Fibroblast of lung (primary cell): ENCODE measurements around the gene WDR45B. TPM values are rescaled to one million over a fixed set of nuclear protein-coding genes. Genes with fewer than 3 reads are reported as not detected.
A peak's percentile ranks its signal among the peaks of the same experiment; 100 is the strongest.

Source experiments
- DNase-seq, 2 donors: peaks; one replicate each; pipeline versions ENCODE4 v3.0.0 to v3.0.0-alpha.2; 2010; ENCODE audit warnings: low read depth in 2 of 2
- H2AFZ ChIP-seq: 2 replicates; pipeline ENCODE4 v1.5.1; 2012; ENCODE audit warnings: low read length, control low read depth, inconsistent platforms
- H3K27ac ChIP-seq: 2 replicates; pipeline ENCODE4 v1.5.1; 2011; ENCODE audit warnings: low read length, control low read depth; ENCODE audit not compliant: insufficient read depth
- H3K27me3 ChIP-seq: 2 replicates; pipeline ENCODE4 v1.5.1; 2011; ENCODE audit warnings: mild to moderate bottlenecking, low read length; ENCODE audit not compliant: control insufficient read depth, insufficient read depth
- H3K36me3 ChIP-seq: 2 replicates; pipeline ENCODE4 v1.5.1; 2011; ENCODE audit warnings: low read length; ENCODE audit not compliant: control insufficient read depth, insufficient read depth
- H3K4me1 ChIP-seq: 2 replicates; pipeline ENCODE4 v1.5.1; 2011; ENCODE audit warnings: low read length; ENCODE audit not compliant: control insufficient read depth, insufficient read depth; ENCODE audit errors: extremely low read depth
- H3K4me2 ChIP-seq: 2 replicates; pipeline ENCODE4 v1.5.1; 2011; ENCODE audit warnings: low read length, control low read depth; ENCODE audit not compliant: insufficient read depth; ENCODE audit errors: extremely low read depth
- H3K4me3 ChIP-seq, 4 experiments: fragments of 200-600 bp in 1 of 4; sonication (generic) in 1 of 4; replicated peaks in 1 of 4; 2 replicates each; pipeline ENCODE4 v1.5.1; 2011 to 2016; ENCODE audit warnings: low read length in 4 of 4, low read depth in 3 of 4, mild to moderate bottlenecking in 3 of 4, control low read depth in 2 of 4, inconsistent platforms in 1 of 4, mixed read lengths in 1 of 4; ENCODE audit not compliant: insufficient read depth in 1 of 4; ENCODE audit errors: control extremely low read depth in 1 of 4
- H3K79me2 ChIP-seq: 2 replicates; pipeline ENCODE4 v1.5.1; 2012; ENCODE audit warnings: mild to moderate bottlenecking, low read length, inconsistent platforms; ENCODE audit not compliant: control insufficient read depth, insufficient read depth
- H3K9ac ChIP-seq: 2 replicates; pipeline ENCODE4 v1.5.1; 2011; ENCODE audit warnings: mild to moderate bottlenecking, low read length, control low read depth; ENCODE audit not compliant: insufficient read depth
- H3K9me3 ChIP-seq: 2 replicates; pipeline ENCODE4 v1.5.1; 2012; ENCODE audit warnings: low read depth, low read length; ENCODE audit not compliant: control insufficient read depth, insufficient read depth
- H4K20me1 ChIP-seq: 2 replicates; pipeline ENCODE4 v1.5.1; 2011; ENCODE audit warnings: low read length; ENCODE audit not compliant: control insufficient read depth, insufficient read depth; ENCODE audit errors: extremely low read depth
- EZH2 ChIP-seq: IDR thresholded peaks from 2 replicates; pipeline ENCODE4 v1.5.1; 2012; ENCODE audit warnings: low read length, control low read depth, mild to moderate bottlenecking; ENCODE audit errors: missing control alignments
- polyA plus RNA-seq, 2 donors: library from polyadenylated mRNA; depleted of rRNA in 1 of 2; stranded (reverse) in 1 of 2; unstranded in 1 of 2; fragments of >200 nt; gene quantifications; 2 replicates each; pipeline ENCODE4 v1.2.1, GENCODE V29; 2011 to 2012; ENCODE audit warnings: missing spikeins in 1 of 2
- total RNA-seq: library from RNA; depleted of rRNA; stranded (reverse); fragments of >200 nt; gene quantifications from 2 replicates; pipeline ENCODE4 v1.2.1, GENCODE V29; 2014
- TF ChIP-seq, protein P1 (sequence below), 2 donors: IDR thresholded peaks in 1 of 2; conservative IDR thresholded peaks in 1 of 2; 1 replicate in 1 of 2; 2 replicates in 1 of 2; pipeline ENCODE4 v1.5.1; 2011 to 2012; ENCODE audit warnings: low read length in 2 of 2, control low read depth in 1 of 2, inconsistent platforms in 1 of 2, low read depth in 1 of 2, mild to moderate bottlenecking in 1 of 2

Gene WDR45B
- total and polyA plus RNA-seq, 2 donors (not counting 1 experiment from before 2014, with no cell fraction given): 66.2 to 95.2 TPM

- Histone ChIP-seq H3K4me2 (no peak overlapping the region), H4K20me1 (no peaks in the 10 kb centered on the region), H3K36me3 (peaks cover 9% of the 10 kb centered on the region), H3K27ac (peak overlapping the region; percentile 6), H3K9ac (no peak overlapping the region), H3K9me3 (no peaks in the 10 kb centered on the region), H3K4me3 (no peak overlapping the region), H3K27me3 (no peaks in the 10 kb centered on the region), H3K4me1 (peaks cover 8% of the 10 kb centered on the region), H3K79me2 (peaks cover 2% of the 10 kb centered on the region), H2AFZ (no peak overlapping the region)
- peak in 1 of 2 donors; percentile 6 for DNase-seq
- TF ChIP-seq, protein P1, sequence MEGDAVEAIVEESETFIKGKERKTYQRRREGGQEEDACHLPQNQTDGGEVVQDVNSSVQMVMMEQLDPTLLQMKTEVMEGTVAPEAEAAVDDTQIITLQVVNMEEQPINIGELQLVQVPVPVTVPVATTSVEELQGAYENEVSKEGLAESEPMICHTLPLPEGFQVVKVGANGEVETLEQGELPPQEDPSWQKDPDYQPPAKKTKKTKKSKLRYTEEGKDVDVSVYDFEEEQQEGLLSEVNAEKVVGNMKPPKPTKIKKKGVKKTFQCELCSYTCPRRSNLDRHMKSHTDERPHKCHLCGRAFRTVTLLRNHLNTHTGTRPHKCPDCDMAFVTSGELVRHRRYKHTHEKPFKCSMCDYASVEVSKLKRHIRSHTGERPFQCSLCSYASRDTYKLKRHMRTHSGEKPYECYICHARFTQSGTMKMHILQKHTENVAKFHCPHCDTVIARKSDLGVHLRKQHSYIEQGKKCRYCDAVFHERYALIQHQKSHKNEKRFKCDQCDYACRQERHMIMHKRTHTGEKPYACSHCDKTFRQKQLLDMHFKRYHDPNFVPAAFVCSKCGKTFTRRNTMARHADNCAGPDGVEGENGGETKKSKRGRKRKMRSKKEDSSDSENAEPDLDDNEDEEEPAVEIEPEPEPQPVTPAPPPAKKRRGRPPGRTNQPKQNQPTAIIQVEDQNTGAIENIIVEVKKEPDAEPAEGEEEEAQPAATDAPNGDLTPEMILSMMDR (conservative IDR thresholded peaks at IDR 0.05 in 1 of 2, IDR thresholded peaks at IDR 0.05 in 1 of 2; ENCODE audit: low read depth in 1 of 2, low read length in 2 of 2): no peak
- TF ChIP-seq EZH2: no peak
These were observed 55.9 kb downstream of the WDR45B start for GRCh38 chr17:82592289-82592766.

- Histone ChIP-seq H3K9me3 (no peaks in the 10 kb centered on the region), H4K20me1 (no peaks in the 10 kb centered on the region), H3K4me2 (no peak overlapping the region), H3K9ac (no peak overlapping the region), H3K27ac (no peak overlapping the region), H3K36me3 (peaks cover 8% of the 10 kb centered on the region), H3K4me1 (peaks cover 8% of the 10 kb centered on the region), H3K4me3 (no peak overlapping the region), H2AFZ (no peak overlapping the region), H3K79me2 (peaks cover 2% of the 10 kb centered on the region), H3K27me3 (no peaks in the 10 kb centered on the region)
- no peak for DNase-seq
- no peak for TF ChIP-seq EZH2
These were observed 57.2 kb downstream of the WDR45B start for GRCh38 chr17:82590881-82591539.

DNA sequence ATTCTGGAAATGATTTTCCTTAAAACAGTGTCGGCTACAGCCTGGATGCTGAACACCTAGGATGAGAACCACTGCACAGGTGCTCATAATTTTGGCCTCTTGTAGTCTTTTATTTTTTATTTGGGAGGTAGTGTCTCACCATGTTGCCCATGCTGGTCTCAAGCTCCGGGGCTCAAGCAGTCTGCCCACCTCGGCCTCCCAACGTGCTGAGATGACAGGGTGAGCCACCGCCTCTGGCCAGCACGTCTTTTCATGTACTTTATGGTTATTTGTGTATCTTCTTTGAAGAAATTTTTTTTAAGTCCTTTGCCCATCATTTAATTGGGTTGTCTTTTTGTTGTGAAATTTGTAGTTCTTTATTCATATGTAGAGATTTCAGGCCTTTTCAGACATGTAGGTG is 58.0 kb downstream of the WDR45B start:
- no peak overlapping the region for H3K4me2 ChIP-seq
- no peaks in the 10 kb centered on the region for H3K27me3 ChIP-seq
- peaks cover 2% of the 10 kb centered on the region for H3K79me2 ChIP-seq
- no peaks in the 10 kb centered on the region for H3K9me3 ChIP-seq
- no peaks in the 10 kb centered on the region for H4K20me1 ChIP-seq
- no peak overlapping the region for H3K4me3 ChIP-seq
- TF ChIP-seq EZH2: no peak
- TF ChIP-seq, protein P1 (conservative IDR thresholded peaks at IDR 0.05 in 1 of 2, IDR thresholded peaks at IDR 0.05 in 1 of 2; ENCODE audit: low read depth in 1 of 2, low read length in 2 of 2): no peak
- DNase-seq: no peak
- no peak overlapping the region for H3K9ac ChIP-seq
- no peak overlapping the region for H2AFZ ChIP-seq
- peaks cover 11% of the 10 kb centered on the region for H3K36me3 ChIP-seq
- H3K27ac ChIP-seq: no peak overlapping the region
- H3K4me1 ChIP-seq: peaks cover 8% of the 10 kb centered on the region
